Ishikawa (cell line): ENCODE results near the gene SF1.

ENCODE experiments used
- CEBPB ChIP-seq: IDR thresholded peaks from 2 replicates; pipeline ENCODE4 v1.6.1; 2012
- CREB1 ChIP-seq: IDR thresholded peaks from 2 replicates; pipeline ENCODE4 v1.6.1; 2012; ENCODE audit warnings: low read depth
- EGR1 ChIP-seq: IDR thresholded peaks from 2 replicates; pipeline ENCODE4 v1.6.1; 2012
- EP300 ChIP-seq: IDR thresholded peaks from 2 replicates; pipeline ENCODE4 v1.6.1; 2012; ENCODE audit warnings: borderline replicate concordance
- FOXM1 ChIP-seq: IDR thresholded peaks from 2 replicates; pipeline ENCODE4 v1.6.1; 2012; ENCODE audit warnings: low read depth, borderline replicate concordance
- MAX ChIP-seq: IDR thresholded peaks from 2 replicates; pipeline ENCODE4 v1.6.1; 2012
- NFIC ChIP-seq: IDR thresholded peaks from 2 replicates; pipeline ENCODE4 v1.6.1; 2012
- RAD21 ChIP-seq: IDR thresholded peaks from 2 replicates; pipeline ENCODE4 v1.6.1; 2012; ENCODE audit warnings: low read depth
- REST ChIP-seq: IDR thresholded peaks from 2 replicates; pipeline ENCODE4 v1.6.1; 2012; ENCODE audit warnings: low read depth, mild to moderate bottlenecking
- TAF1 ChIP-seq: IDR thresholded peaks from 2 replicates; pipeline ENCODE4 v1.6.1; 2012; ENCODE audit warnings: low read depth, mild to moderate bottlenecking
- TCF12 ChIP-seq: IDR thresholded peaks from 2 replicates; pipeline ENCODE4 v1.6.1; 2012; ENCODE audit warnings: low read depth
- TEAD4 ChIP-seq: IDR thresholded peaks from 2 replicates; pipeline ENCODE4 v1.6.1; 2012
- USF1 ChIP-seq: IDR thresholded peaks from 2 replicates; pipeline ENCODE4 v1.6.1; 2012
- YY1 ChIP-seq: IDR thresholded peaks from 2 replicates; pipeline ENCODE4 v1.6.1; 2012; ENCODE audit warnings: low read depth
- ZBTB7A ChIP-seq: IDR thresholded peaks from 2 replicates; pipeline ENCODE4 v1.6.1; 2012; ENCODE audit warnings: low read depth

SF1 gene

DNA sequence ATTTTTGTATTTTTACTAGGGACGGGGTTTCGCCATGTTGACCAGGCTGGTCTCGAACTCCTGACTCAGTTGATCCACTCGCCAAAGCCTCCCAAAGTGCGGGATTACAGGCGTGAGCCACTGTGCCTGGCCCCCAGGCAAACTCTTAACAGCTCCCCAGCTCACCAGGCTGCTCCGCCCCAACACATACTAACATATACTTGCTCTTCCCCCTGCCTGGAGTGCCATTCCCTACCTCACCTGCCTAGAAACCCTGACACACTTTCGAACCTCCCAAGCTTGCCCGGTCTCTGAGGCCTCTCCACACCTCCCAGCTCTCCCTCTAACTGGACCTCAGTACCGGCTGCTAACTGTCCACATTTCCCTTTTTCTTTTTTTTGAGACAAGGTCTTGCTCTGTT is 16.2 kb upstream of the SF1 start:
- TF ChIP-seq NFIC (no peak), REST (no peak), CREB1 (no peak), MAX (no peak), TAF1 (no peak), CEBPB (no peak)

DNA sequence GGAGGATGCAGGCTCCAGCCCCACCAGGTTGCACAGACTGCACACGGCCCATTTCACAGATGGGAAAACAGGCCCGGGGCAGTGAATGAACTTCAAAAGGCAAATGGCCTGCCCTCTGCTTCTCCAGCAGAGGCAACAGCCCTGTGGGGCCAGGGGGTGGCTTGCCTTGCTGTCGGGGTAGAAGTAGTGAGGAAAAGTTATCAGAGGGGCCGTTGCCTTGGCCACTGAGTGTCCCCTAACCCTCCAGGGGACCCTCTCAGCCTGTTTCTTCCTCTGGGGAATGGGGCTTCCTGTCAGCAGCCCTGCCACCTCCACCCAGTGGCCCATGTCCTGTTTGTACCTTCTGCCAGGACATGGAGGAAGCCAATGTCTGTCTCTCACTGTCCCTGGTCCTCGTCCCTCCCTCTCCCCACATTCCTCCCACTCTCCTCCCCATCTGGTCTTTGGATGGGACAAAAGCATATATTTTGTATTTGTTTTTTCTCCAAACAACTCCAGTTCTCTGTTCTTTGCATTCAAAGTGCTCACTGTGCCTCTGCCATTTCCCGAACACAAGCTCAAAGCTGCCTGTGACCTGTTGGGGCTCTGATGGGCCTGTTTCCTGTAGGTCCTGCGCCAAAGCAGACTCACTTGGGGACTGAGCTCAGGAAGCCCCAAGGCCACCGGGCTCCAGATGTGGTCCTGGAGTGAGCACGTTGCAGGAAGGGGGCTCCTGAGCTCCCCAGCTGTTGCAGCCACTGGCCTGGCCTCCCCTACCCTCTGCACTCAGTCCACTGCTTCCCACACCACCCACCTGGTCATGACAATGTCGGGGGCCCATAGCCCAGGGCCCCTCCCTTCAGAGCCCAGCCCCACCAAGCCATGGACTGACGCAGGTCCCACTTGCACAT is 15.2 kb upstream of the SF1 start:
- TF ChIP-seq YY1 (no peak), ZBTB7A (no peak), EGR1 (no peak), MAX (no peak), EP300 (no peak), CREB1 (no peak), FOXM1 (no peak), CEBPB (no peak), TEAD4 (no peak), USF1 (no peak), TAF1 (no peak), NFIC (no peak), TCF12 (no peak), REST (no peak), RAD21 (no peak)

DNA sequence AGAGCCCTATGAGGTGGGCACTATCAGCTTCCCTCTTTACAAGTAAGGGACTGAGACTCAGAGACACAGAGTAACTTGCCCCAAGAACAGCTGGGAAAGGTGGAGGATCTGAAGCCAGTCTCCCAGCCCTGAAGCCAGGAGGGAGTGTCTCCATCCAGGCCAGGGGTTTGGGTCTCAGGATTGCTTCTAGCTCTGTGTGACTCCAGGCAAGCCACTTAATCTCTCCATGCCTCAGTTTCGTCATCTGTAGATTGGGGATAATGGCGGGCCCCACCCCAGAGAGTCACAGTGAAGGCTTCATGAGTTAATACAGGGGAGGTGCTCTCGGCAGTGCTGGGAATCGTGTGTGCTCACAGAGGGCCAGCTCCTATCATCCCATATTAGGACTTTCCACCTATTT is 14.1 kb upstream of the SF1 start:
- TF ChIP-seq EP300 (no peak), FOXM1 (no peak), CEBPB (no peak), NFIC (no peak), MAX (no peak), TEAD4 (no peak), CREB1 (no peak), EGR1 (no peak), YY1 (no peak), TAF1 (no peak), REST (no peak), USF1 (no peak)

DNA sequence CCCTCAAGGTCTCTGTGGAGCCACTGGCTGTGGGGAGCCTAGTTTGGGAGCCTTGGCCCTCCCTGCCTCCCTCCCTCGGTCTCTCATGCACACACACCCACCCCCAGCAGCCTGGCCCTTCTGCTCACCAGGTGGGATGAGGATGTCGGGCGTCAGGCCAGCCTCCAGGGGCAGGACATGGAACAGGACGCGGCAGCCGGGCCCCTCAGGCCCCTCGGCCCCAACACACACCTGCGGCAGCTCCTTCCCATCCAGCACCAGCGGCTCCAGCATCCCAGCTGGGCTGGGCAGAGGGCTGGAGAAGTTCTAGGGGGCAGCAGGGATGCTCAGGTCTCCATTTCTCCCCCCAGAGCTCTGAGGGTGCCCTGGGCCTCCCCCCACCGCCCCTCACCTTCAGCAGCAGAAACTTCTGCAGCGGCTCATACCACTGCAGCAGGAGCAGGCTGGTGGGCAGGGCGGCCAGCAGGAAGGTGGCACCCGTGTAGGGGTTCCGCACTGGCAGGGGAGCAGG is 13.5 kb upstream of the SF1 start:
- TF ChIP-seq CEBPB (no peak), RAD21 (no peak), YY1 (no peak), REST (no peak), ZBTB7A (no peak), NFIC (no peak), EP300 (no peak), USF1 (no peak), TEAD4 (no peak), FOXM1 (no peak), MAX (no peak), EGR1 (no peak), TAF1 (no peak), TCF12 (no peak), CREB1 (no peak)
